ENCODE data around the gene MYO16. TPM values are rescaled to one million over a fixed set of nuclear protein-coding genes. Genes with fewer than 3 reads are reported as not detected.

The MYO16 gene
- total RNA-seq, 1 experiment from 2014 or later: not detected

DNA sequence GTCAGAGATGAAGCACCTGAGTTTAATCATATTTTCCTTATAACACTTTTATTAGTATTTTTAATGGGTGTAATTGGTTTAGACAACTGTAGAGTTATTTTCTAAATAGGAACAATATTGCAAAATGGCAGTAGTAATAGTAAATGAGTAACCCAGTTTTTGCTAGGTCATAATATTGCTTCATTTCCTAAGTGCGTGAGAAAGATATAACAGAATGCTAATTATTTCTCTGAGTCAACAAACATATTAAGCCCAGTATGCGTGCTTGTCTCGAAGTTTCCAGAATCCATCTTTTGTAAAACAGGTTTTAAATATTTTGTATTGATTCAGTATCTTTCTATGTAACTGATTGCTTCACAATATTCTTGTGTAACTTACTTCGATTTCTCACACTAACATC, 315.3 kb downstream of the MYO16 start:
- no peaks in the 10 kb centered on the region; the same call in 1 of the 2 replicates for H3K79me2 ChIP-seq (ENCODE audit: insufficient read depth, low read length)
- no peaks in the 10 kb centered on the region for H3K27me3 ChIP-seq (ENCODE audit: insufficient read depth, low read length)
- no peak overlapping the region for H3K56ac ChIP-seq (ENCODE audit: insufficient read length, low read depth, low read length)
- no CpG with 5 or more reads among the region's 4 CpGs for WGBS (ENCODE audit: extremely low coverage, insufficient read length, low lambda C conversion rate)
- no peak overlapping the region for H3K4me2 ChIP-seq (ENCODE audit: insufficient read depth, insufficient read length, low read length)
- no peaks in the 10 kb centered on the region for H3K79me1 ChIP-seq (ENCODE audit: insufficient read depth, low read depth, low read length, poor library complexity, severe bottlenecking)
- no peaks in the 10 kb centered on the region for H3K27me3 Mint-ChIP-seq (ENCODE audit: low read depth)
- no peak overlapping the region for H3T11ph ChIP-seq (ENCODE audit: low read length)
- no peaks in the 10 kb centered on the region for H3K4me1 Mint-ChIP-seq
- no peak overlapping the region for H2BK12ac ChIP-seq (ENCODE audit: insufficient read length, low read depth, low read length)
- no peaks in the 10 kb centered on the region for H3K9me3 Mint-ChIP-seq
- no peak overlapping the region for H2AK5ac ChIP-seq (ENCODE audit: insufficient read length, low read length)
- no peak overlapping the region for H3K18ac ChIP-seq (ENCODE audit: insufficient read length, low read depth, low read length)
- no peak overlapping the region for H3K4ac ChIP-seq (ENCODE audit: low read depth, low read length)
- H3K23ac ChIP-seq (ENCODE audit: insufficient read length, low read depth, low read length): no peak overlapping the region
- H2BK120ac ChIP-seq (ENCODE audit: low read depth, low read length, poor library complexity, severe bottlenecking): no peak overlapping the region
- no peak overlapping the region for H2BK15ac ChIP-seq (ENCODE audit: low read depth, low read length)
- H3K36me3 Mint-ChIP-seq (ENCODE audit: insufficient read depth in 1 of 3, low read depth in 3 of 3): no peaks in the 10 kb centered on the region
- no peaks in the 10 kb centered on the region for H4K20me1 ChIP-seq (ENCODE audit: control insufficient read depth, insufficient read depth, insufficient read length)
- H4K91ac ChIP-seq (ENCODE audit: insufficient read length, low read depth, low read length): no peak overlapping the region
- H3K4me3 Mint-ChIP-seq: no peak overlapping the region
- no peak overlapping the region for H2BK20ac ChIP-seq (ENCODE audit: low read depth, low read length, poor library complexity, severe bottlenecking)
- no peak overlapping the region for H4K5ac ChIP-seq (ENCODE audit: insufficient read length, low read depth, low read length)
- no peaks in the 10 kb centered on the region for H3K23me2 ChIP-seq (ENCODE audit: insufficient read length, low read depth, low read length, poor library complexity, severe bottlenecking)
- H3K14ac ChIP-seq (ENCODE audit: insufficient read depth, low read length): no peak overlapping the region
- H3K27ac Mint-ChIP-seq: no peak overlapping the region
- no peaks in the 10 kb centered on the region for H3K4me1 ChIP-seq (ENCODE audit: insufficient read depth, low read length)
- no peak overlapping the region for H2AFZ ChIP-seq (ENCODE audit: low read length)
- H3K27ac ChIP-seq (ENCODE audit: insufficient read length, low read depth, low read length): no peak overlapping the region
- no peak overlapping the region for H3K9ac ChIP-seq (ENCODE audit: extremely low read depth, insufficient read length, low read length)
- DNase-seq: no peak
- TF ChIP-seq, protein P1, sequence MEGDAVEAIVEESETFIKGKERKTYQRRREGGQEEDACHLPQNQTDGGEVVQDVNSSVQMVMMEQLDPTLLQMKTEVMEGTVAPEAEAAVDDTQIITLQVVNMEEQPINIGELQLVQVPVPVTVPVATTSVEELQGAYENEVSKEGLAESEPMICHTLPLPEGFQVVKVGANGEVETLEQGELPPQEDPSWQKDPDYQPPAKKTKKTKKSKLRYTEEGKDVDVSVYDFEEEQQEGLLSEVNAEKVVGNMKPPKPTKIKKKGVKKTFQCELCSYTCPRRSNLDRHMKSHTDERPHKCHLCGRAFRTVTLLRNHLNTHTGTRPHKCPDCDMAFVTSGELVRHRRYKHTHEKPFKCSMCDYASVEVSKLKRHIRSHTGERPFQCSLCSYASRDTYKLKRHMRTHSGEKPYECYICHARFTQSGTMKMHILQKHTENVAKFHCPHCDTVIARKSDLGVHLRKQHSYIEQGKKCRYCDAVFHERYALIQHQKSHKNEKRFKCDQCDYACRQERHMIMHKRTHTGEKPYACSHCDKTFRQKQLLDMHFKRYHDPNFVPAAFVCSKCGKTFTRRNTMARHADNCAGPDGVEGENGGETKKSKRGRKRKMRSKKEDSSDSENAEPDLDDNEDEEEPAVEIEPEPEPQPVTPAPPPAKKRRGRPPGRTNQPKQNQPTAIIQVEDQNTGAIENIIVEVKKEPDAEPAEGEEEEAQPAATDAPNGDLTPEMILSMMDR (conservative IDR thresholded peaks at IDR 0.05): no peak
- H2BK5ac ChIP-seq (ENCODE audit: insufficient read length, low read length): no peak overlapping the region
- no peak overlapping the region for H4K8ac ChIP-seq (replicated peaks; ENCODE audit: insufficient read length, low read depth, low read length)
- no peaks in the 10 kb centered on the region for H3K9me3 ChIP-seq (ENCODE audit: control insufficient read depth, low read depth, low read length)
